Stimulated activated CD4-positive, alpha-beta T cell treated with anti-CD3 and anti-CD28 coated beads, Interleukin-1b, Interleukin-23, amount 100 ng/mL, for 24 hours (primary cell): ENCODE data around the gene CIC.

ENCODE experiments used
- DNase-seq, 4 experiments: peaks; one replicate each; pipeline ENCODE4 v3.0.0-alpha.2; 2020; ENCODE audit warnings: low read depth in 4 of 4, low spot score in 1 of 4

The CIC gene

GRCh38 chr19:42268704-42269477, at the start of gene CIC:
CIC (plus strand) TSS chr19:42269252; CDS start chr19:42271784, 2,532 bp downstream.
- DNase-seq, result peak; percentile 96 to 99 (median 98)

GRCh38 chr19:42219812-42220750, 49.0 kb upstream of the CIC start, which contains the start of gene ZNF526:
ZNF526 (plus strand) TSS chr19:42220312; CDS start chr19:42224404, 4,092 bp downstream.
- DNase-seq, result peak; percentile 79 to 96 (median 93)

- no peak for DNase-seq
These were observed 48.3 kb upstream of the CIC start for GRCh38 chr19:42220751-42221097.

GRCh38 chr19:42224940-42225717, 43.9 kb upstream of the CIC start:
- DNase-seq, result no peak

- no peak for DNase-seq
These were observed 43.2 kb upstream of the CIC start for GRCh38 chr19:42225718-42226292.

- no peak for DNase-seq
These were observed 42.2 kb upstream of the CIC start for GRCh38 chr19:42226886-42227285.

GRCh38 chr19:42228641-42229040, 40.4 kb upstream of the CIC start:
- no peak for DNase-seq

GRCh38 chr19:42229301-42229854, 39.7 kb upstream of the CIC start:
- DNase-seq, result no peak

- DNase-seq, result no peak
These were observed 39.1 kb upstream of the CIC start for GRCh38 chr19:42229855-42230351.

GRCh38 chr19:42230571-42230970, 38.5 kb upstream of the CIC start:
- no peak for DNase-seq

GRCh38 chr19:42232435-42232834, 36.6 kb upstream of the CIC start:
- DNase-seq, result no peak

GRCh38 chr19:42233106-42233505, 35.9 kb upstream of the CIC start:
- DNase-seq, result no peak

- no peak for DNase-seq
These were observed 35.3 kb upstream of the CIC start for GRCh38 chr19:42233678-42234292.

GRCh38 chr19:42234364-42234763, 34.7 kb upstream of the CIC start:
- DNase-seq, result no peak

GRCh38 chr19:42235181-42235580, 33.9 kb upstream of the CIC start:
- DNase-seq, result no peak

GRCh38 chr19:42239544-42240220, 29.4 kb upstream of the CIC start:
- DNase-seq, result no peak

- DNase-seq, result no peak
These were observed 27.8 kb upstream of the CIC start for GRCh38 chr19:42241279-42241678.

GRCh38 chr19:42242069-42242511, 27.0 kb upstream of the CIC start:
- no peak for DNase-seq
